NOMO-1 treated with DMSO at 0.1 percent for 48 hours (cell line): Measurements from ENCODE around the gene SLC51A.
"Not testable (repeated sequence)": the region's sequence is repeated elsewhere in the genome, so short reads cannot be mapped to it uniquely, and the experiment has no call there.

Experiments used
- DNase-seq: peaks from one replicate; lab custom pipeline; 2025; ENCODE audit not compliant: unreplicated experiment; lab: John Stamatoyannopoulos, UW

Gene SLC51A

DNA sequence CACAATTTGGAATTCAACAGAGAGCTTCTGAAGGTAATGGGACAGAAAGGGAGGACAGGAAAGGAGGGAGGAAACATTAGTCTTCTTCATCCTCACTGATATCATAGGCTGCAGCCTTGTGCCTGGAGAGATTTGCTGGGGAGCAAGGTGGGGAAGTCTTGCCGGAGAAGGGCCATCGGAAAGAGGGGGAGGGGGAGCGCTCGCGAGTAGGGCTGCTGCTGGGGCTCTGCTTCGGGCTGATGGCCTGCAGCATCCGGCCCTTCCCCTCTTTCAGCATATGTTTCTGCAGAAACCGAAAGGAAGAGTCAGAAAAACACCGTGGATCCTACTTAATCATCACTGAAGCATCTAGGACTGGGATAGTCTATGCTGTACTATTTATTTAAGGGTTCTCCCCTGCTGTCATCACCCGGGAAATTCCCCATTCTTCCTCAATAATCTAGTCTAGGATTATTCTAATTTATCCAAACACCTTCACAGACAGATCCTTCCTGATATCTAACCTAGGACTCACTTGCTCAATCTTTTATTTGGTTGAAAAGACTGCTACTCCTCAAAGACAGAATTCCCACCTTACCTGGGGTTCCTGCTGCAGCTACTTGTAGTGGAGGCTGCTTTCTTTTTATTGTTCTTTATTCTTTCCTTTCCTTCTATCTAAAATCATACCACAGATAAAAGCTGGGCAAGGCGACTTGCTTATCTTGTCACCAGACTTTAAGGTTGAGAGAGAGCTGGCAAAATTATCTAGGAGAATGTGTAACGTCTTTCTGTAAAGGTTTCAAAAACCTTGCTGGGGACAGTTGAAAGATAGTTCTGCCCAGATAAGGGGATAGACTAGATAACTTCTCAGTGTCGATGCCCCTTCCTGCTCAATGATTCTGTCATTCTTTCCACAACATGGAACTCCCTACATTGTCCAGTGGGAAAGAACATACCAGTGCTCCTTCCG is 22.6 kb downstream of the SLC51A start:
- no peak for DNase-seq

DNA sequence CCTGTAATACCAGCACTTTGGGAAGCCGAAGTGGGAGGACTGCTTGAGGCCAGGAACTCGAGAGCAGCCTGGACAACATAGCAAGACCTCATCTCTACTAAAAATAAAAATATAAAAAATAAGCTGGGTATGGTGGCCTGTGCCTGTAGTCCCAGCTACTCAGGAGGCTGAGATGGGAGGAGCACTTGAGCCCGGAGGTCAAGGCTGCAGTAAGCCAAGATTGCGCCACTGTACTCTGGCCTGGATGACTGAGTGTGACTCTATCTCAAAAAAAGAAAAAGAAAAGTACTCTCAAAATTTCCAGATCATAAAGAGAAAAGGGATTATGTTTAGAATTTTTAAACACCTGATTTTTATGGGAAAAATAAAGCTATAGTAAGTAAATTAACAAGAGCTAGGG is 24.1 kb downstream of the SLC51A start:
- DNase-seq, result no peak

DNA sequence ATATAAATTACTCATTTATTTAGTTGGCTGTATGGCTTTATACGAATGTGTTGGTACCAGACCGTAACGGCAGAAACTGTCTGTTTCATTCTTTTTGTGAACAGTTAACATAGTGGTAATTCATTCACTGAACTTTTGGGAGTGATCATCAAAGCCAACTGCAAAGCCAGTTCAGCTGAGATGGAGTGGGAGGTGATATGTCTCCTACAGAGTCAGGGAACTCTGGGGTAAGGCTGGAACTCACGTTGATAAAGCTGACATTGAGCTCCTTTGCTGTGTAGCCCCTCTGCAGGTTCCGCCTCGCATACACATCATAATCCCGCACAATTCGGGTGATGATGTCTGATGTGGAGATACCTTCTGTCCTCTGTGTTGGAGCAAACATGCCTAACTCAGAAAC is 25.4 kb downstream of the SLC51A start:
- DNase-seq, result no peak

DNA sequence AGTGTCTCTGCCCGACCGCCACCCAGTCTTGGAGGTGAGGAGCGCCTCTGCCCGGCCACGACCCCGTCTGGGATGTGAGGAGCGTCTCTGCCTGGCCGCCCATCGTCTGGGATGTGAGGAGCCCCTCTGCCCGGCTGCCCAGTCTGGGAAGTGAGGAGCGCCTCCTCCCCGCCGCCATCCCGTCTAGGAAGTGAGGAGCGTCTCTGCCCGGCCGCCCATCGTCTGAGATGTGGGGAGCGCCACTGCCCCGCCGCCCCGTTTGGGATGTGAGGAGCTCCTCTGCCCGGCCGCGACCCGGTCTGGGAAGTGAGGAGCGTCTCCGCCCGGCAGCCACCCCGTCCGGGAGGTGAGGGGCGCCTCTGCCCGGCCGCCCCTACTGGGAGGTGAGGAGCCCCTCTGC is 27.8 kb downstream of the SLC51A start:
- DNase-seq, result not testable (repeated sequence)

DNA sequence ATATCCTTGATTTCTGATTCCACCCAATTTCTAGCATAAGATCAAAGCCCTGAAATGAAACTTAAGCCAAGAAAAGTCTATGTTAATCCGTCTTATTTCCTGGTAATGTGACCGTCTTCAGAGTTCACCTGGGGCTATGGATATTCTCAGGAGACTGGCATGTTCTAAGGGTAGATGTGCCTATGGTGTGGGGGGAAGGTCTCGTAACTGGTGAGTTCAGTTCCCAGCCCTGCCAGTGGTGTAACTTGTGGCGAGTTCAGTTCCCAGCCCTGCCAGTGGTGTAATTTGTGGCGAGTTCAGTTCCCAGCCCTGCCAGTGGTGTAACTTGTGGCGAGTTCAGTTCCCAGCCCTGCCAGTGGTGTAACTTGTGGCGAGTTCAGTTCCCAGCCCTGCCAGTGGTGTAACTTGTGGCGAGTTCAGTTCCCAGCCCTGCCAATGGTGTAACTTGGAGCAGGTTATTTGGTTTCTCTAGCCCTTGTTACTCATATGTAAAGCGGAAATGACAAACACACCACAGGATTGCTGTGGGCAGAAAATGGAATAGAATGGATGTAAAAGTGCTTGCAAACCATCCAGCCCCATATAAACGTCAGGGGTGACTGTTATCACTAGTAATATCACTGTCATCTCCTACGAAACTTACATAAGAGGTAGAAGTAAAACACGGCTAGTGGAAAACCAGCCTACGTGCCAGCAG is 30.4 kb downstream of the SLC51A start:
- DNase-seq, result peak; percentile 99

DNA sequence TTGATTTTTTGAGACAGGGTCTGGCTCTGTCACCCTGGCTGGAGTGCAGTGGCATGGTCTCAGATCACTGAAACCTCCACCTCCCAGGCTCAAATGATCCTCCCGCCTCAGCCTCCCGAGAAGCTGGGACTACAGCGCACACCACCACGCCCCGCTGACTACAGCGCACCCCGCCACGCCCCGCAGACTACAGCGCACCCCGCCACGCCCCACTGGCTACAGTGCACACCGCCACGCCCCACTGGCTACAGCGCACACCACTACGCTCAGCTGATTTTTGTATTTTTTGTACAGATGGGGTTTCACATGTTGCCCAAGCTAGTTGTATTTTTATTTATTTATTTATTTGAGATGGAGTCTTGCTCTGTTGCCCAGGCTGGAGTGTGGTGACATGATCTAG is 35.6 kb downstream of the SLC51A start:
- DNase-seq, result no peak

DNA sequence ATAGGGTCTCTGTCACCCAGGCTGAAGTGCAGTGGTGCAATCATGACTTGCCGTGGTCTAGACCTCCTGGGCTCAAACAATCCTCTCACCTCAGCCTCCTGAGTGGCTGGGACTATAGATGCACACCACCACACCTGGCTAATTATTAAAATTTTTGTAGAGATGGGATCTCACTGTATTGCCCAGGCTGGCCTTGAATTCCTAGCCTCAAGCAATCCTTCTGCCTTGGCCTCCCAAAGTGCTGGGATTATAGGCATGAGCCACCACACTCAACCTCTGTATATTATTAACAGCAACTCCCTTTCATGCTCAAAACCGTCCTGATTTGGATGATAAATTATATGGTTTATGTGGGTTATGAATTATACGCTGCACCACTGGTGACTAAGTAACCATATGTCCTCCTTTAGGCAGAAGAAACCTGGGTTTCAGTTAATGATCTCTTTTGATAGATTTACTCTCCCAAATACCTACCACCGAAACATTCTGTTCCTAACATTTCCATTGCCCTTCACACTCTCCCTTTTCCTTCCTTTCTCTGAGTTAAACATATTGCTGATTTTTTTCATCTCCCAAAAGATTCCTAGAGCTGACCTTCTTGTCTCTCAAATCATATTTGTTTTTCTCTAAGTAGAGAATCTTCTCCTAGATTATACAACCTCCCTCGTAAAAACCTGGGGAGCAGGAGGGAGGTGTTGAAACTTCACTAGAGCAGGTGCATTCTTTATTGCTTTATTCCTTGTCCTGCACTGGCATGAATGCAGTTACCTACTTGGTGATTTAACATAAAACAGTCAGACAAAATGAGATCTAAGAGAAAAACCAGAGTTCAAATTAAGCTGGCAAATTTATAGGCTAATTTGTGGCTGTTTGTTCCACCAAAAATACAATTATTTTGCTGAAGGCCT is 38.3 kb downstream of the SLC51A start:
- DNase-seq, result no peak

DNA sequence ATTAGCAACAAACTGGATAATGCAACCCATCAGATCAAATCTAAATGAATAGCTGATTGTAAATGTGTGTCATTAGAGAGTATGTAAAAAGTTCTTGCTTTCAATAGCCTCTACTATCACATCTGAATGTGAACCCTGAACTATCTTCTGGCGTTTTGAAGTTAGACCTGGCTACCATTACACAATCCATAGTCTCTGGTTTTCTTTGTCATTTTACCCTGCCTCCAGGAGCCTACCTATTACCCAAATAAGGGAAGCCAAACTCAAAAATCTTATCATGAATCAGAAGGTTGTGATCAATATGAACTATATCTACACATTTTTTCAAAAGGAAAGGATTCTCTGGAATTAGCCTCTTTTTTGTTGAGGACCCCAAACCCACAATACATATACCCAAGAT is 39.4 kb downstream of the SLC51A start:
- no peak for DNase-seq

DNA sequence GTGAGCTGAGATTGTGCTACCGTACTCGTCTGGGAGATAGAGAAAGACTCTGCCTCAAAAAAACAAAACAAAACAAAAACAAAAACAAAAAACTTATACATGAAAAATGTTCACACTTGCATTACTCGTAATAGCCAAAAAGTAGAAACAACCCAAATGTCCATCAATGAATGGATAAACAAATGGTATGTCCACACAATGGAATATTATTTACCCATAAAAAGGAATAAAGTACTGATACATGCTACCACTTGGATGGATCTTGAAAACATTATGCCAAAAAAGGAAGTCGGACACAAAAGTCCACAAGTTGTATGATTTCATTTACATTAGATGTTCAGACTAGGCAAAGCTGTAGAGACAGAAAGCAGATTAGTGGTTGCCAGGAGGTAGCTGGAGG is 44.5 kb downstream of the SLC51A start:
- no peak for DNase-seq

DNA sequence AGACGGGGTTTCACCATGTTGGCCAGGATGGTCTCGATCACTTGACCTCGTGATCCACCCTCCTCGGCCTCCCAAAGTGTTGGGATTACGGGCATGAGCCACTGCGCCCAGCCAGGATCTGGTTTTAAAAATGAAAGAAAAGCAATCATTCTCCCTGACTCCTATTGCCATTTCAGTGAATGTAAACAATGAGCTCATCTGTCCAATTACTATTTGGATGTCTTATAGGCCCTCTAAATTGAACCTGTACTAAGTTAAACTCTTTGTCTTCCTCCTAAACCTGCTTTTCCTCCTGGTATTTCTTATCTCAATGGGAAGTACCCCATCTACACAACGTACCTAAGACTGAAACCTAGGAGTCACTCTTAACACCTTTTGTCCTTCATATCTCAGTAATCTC is 47.5 kb downstream of the SLC51A start:
- no peak for DNase-seq

DNA sequence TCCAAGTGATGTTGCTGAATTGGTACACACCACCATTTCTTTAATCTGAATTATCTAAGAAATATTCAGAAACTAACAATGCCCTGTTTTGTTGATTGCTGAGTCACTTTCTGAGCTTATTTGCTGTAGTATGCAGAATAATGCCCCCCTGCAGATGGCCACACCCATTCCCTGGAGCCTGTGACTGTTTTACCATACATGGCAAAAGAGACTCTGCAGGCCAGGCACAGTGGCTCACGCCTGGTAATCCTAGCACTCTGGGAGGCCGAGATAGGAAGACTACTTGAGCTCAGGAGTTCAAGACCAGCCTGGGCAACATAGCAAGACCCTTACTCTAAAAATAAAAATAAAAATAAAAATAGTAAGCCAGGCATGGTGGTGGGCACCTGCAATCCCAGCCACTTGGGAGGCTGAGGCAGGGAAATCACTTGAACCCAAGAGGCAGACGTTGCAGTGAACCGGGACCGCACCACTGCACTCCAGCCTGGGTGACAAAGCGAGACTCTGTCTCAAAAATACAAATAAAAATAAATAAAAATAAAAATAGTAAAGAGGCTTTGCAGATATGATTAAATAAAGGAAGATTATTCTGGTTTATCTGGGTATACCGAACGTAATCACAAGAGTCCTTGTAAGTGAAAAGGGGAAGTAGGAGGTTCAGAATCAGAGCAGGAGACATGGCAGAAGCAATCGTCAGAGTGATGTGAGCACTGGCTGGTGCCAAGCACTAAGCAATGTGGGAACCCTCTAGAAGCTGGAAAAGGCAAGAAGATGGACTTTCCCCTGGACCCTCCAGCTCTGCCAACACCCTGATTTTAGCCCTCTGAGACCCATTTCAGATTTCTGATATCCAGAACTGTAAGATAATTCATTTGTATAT is 52.2 kb downstream of the SLC51A start:
- DNase-seq, result peak; percentile 52

DNA sequence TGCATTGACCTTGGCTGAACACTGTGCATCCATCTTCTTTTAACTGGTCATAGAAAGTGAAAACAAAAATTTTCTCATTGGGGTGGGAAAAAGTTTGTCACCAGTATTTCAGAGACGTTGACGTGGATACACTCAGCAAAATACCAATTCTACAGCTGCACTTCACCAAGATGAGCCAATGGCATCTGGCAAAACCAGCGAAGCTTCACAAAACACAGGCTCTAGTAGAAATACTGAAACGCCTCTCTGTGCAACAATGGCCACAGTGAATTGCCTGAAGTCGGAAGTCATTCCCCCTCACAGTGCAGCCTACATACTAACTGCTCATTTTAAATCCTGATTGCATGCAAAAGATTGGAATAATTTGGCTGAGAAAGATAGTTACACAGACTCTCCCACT is 54.2 kb downstream of the SLC51A start:
- no peak for DNase-seq

DNA sequence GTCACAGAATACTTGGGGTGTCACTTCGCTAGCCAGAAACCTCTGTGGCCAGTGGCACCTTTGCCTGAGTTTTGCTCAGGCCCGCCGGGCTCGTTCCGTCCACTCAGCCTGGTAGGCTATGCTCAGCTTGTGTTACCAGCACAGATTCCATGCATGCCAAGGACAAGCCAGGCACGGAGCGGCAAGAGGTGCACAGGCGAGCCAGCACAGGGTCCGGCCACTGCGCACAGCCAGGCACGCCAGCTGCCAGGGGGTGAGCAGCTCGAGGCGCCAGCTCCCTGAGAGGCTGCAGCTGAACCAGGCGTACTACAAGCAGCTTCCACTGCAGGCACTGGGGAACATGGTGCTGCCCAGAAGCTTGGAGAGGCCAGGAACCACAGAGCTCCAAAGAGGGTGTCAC is 56.5 kb downstream of the SLC51A start:
- no peak for DNase-seq

DNA sequence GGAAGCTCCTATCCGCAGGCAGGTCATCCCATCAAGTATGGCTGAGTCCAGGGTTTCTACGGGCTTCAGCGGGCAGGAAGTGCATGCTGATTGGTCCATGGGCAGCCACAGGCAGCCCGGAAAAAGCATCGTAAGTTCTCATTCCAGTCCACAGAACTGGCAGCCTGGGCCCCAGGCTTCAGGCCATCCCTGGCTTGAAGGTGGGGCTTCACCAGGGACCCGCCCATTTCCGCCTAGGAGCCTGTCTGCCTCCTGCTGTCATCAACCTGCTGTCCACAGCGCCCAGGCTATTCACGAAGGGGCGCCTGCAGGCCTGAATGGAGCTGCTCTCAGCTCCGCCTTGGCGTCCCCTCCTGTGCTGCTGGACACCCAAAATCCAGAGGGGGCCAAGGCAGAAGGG is 57.3 kb downstream of the SLC51A start:
- no peak for DNase-seq

DNA sequence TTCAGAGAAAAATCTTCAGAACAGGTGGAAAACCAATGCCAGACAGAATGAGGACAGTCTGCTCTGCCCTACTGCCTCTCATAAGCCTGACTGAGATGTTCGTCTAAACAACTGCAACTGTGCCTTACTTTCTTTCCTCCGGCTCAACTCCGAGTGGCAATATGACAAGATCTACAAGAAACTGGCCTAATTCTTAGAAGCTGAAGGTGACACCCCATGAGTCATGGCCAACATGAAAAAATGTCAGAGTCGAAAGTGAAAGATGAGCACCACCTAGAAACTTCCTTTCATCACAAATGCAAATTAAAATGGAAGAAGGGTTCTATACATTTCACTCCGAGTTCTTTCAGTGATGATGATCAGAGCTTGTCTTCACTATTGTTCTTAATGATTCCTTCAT is 58.3 kb downstream of the SLC51A start:
- peak; percentile 82 for DNase-seq

DNA sequence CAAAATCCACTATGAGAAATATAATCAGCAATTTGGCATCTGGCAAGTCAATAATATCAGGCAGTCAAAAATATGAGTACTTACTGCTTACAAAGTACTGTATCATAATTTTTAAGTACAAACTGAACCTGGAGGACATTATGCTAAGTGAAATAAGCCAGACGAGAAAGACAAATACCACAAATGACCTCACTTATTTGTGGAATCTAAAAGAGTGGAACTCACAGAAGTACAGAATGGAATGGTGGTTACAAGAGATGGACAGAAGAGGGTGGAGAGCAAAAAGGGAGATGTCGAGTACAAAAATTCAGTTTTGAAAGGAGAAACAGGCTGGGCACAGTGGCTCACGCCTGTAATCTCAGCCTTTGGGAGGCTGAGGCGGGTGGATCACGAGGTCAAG is 58.8 kb downstream of the SLC51A start:
- DNase-seq, result no peak

DNA sequence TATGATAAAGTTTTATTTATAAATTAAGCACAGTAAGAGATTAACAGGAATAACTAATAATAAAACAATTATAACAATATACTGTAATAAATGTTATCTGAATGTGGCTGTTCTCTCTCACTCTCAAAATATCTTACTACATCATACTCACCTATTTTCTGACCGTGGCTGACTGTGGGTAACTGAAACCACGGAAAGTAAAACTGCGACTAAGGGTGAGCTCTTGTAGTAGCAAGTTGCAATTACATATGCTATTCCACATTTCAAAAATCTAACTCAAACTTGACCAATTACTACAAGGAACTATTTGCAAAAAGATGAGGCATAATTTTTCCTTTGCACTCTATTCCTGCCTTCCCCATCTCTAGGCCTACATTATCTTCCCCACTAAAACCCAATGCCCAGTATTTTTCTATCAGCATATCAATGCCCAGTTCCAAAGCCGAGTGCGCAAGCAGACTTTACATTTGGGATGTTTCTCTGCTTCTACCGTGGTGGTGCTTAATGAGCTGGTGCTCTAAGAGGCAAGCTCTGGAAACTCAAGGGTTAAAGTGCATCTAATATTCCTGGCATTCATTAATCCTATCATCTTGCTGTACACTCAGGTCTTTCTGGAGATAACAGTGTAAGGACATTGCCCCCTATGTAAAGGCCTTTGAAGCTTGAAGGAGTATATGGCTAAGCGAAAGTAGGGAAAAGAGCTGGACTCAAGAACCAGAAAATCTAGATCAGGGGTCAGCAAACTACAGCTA is 64.5 kb downstream of the SLC51A start:
- no peak for DNase-seq

DNA sequence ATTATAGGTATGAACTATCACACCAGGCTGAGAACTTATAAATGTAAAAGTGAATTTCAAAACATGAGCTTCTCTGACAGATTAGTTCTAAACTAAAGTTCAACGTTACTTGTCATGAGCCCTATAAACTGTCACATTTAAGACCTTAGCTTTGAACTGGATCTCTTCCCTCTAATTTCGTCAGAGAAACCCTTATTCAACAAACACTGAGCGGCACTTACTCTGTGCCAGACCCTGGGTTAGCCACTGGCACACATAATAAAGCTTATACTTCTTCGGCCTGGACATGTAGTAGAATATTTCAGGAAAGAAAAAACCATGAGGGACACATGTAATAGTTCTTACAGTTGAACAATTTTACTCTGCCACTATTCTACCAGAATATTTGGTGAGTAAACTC is 65.6 kb downstream of the SLC51A start:
- DNase-seq, result no peak
